ENCODE data around the gene TBX1.
"Not testable (repeated sequence)": the region's sequence is repeated elsewhere in the genome, so short reads cannot be mapped to it uniquely, and the experiment has no call there.

The TBX1 gene

DNA sequence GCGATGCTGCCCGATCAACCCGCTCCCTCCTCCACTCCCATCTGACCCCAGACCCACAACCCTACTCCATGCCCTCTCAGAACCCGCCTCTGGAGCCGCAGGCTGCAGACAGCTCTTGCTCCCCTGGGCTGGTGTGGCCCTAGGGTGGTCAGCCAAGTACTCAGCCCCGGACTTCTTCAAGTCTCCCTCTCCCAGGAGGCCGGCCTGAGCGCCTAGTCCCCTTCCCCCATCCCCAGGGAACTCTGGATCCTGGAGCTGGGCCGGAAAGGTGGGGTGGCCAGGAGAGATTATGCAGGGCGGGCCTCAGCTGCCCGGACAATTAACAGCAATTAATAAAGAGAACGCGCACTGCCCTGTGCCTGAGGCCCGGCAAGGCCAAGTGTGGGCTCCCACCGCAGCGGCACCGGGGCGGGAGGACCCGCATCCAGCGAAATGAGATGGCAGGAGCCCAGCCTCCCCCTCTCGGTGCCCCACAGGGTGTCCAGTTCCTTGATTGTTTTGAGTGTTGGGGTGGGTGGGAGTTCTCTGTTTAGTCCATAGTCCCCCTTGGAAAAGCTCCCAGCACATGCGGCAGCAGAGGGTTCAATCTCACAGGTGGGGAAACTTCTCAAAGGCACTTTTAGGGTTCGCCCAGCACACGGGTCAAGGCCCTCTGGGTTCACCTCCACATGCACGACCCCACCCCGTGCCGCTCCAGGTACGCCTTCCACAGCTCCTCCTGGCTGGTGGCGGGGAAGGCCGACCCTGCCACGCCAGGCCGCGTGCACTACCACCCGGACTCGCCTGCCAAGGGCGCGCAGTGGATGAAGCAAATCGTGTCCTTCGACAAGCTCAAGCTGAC is 3.1 kb downstream of the TBX1 start:
- DNase-seq (ENCODE audit: low read depth in 2 of 3, low spot score in 2 of 3): no peak

DNA sequence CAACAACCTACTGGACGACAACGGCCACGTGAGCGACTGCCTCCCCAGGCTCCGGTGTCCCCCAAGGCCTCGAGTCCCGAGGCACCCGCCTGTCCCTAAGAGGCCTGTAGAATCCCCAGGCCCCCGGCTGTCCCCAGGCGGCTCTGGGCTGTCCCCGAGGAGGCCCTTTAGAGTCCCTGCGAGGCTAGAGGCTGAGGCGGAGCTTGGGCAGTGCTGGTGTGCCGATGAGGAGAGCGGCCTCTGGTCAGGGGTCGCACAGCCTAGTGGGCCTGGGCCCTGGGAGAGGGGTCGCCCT is 3.7 kb downstream of the TBX1 start:
- DNase-seq (ENCODE audit: low read depth in 2 of 3, low spot score in 2 of 3): no peak

DNA sequence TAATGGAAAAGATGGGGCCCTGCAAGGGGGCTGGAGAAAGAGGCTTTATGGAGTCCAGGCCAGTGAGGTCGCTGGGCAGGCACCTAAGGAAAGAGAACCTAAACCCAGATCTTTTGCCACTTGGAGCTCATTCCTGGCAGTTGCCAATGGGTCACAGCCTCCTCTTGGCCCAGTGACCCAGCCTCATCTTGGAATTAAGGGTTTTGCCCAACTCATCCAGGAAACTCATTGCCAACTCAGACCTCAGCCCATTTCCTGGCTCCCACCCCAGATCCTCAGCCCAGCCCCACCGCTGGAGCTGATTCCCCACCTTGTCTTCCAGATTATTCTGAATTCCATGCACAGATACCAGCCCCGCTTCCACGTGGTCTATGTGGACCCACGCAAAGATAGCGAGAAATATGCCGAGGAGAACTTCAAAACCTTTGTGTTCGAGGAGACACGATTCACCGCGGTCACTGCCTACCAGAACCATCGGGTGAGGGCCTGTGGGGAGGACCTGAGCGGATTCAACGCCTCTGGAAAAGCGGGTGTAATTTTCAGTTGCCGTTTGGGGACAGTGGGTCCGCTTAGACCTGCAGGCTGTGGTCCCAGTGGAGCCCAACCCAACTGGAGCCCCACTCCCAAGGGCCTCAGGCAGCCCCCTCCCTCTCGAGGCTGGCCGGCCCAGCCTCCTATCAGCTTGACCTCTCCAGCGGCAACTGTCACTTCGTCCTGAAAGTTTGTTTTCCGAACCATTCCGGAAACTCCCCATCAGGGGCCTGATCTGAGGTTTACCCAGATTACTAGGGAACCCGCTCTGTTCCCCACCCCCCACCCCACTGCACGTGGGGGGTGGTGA is 4.3 kb downstream of the TBX1 start:
- DNase-seq (ENCODE audit: low read depth in 2 of 3, low spot score in 2 of 3): no peak

DNA sequence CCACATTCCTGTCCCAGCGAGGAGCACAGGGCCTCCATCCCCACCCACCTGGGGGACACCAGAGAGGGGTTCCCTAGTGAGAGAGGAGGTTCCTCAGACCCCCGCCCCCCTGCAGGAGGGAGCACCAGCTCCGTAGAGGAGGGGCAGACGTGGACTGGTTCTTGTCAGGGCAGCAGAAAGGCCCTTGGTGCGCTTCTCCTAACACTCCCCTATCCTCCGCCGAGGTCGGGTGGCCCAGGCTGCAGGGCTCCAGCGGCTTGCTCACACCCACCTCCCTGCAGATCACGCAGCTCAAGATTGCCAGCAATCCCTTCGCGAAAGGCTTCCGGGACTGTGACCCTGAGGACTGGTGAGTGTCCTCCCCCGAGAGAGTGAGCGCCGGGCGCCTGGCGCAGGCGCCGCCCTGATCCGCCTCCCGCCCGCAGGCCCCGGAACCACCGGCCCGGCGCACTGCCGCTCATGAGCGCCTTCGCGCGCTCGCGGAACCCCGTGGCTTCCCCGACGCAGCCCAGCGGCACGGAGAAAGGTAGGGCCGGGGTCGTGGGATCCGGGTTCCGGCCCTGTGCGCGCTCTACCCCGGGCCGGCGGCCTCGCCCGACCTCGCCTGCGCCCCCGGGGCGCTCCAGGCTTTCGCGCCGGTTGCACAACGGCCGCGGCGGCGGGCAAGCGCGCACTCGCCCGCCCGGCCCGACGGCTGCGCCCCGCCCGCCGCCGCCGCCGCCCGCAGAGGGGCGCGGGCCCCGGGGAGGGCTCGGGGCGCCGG is 5.1 kb downstream of the TBX1 start:
- no peak for DNase-seq (ENCODE audit: low read depth in 2 of 3, low spot score in 2 of 3)

DNA sequence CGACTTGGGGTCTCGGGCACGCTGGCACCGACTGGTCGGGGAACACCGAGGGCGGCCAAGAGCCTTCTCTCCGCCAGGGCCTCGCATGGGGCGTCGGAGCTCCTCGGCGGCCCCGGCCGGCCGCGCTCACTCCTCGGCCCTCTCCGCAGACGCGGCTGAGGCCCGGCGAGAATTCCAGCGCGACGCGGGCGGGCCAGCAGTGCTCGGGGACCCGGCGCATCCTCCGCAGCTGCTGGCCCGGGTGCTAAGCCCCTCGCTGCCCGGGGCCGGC is 5.6 kb downstream of the TBX1 start:
- DNase-seq (ENCODE audit: low read depth in 2 of 3, low spot score in 2 of 3): no peak

DNA sequence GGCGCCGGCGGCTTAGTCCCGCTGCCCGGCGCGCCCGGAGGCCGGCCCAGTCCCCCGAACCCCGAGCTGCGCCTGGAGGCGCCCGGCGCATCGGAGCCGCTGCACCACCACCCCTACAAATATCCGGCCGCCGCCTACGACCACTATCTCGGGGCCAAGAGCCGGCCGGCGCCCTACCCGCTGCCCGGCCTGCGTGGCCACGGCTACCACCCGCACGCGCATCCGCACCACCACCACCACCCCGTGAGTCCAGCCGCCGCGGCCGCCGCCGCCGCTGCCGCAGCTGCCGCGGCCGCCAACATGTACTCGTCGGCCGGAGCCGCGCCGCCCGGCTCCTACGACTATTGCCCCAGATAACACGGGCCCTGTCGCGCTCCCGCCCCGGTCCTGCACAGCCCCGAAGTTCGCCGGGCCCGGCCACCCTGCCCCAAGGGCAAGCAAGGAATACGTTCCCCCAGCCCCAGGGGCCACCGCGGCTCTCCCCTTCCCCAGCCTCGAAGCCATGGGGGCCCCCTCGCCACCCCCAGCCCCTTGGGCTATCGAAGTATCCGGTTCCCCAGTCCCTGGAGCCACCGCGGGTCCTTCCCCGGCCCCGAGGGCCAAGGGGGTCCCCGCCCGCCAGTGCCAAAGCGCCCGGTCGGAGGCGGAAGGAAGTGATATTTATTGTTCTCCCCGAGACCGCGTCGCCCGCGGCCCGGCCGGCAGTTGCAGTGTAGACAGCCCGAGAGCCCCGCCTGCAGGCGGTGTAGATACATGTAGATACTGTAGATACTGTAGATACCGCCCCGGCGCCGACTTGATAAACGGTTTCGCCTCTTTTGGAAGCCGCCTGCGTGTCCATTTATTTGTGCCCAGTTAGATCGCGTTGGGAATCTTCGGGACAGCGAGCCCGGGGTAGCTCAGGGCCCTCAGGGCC is 6.2 kb downstream of the TBX1 start:
- peak in 2 of 3 experiments; percentile 18 to 30 for DNase-seq (ENCODE audit: low read depth in 2 of 3, low spot score in 2 of 3)

DNA sequence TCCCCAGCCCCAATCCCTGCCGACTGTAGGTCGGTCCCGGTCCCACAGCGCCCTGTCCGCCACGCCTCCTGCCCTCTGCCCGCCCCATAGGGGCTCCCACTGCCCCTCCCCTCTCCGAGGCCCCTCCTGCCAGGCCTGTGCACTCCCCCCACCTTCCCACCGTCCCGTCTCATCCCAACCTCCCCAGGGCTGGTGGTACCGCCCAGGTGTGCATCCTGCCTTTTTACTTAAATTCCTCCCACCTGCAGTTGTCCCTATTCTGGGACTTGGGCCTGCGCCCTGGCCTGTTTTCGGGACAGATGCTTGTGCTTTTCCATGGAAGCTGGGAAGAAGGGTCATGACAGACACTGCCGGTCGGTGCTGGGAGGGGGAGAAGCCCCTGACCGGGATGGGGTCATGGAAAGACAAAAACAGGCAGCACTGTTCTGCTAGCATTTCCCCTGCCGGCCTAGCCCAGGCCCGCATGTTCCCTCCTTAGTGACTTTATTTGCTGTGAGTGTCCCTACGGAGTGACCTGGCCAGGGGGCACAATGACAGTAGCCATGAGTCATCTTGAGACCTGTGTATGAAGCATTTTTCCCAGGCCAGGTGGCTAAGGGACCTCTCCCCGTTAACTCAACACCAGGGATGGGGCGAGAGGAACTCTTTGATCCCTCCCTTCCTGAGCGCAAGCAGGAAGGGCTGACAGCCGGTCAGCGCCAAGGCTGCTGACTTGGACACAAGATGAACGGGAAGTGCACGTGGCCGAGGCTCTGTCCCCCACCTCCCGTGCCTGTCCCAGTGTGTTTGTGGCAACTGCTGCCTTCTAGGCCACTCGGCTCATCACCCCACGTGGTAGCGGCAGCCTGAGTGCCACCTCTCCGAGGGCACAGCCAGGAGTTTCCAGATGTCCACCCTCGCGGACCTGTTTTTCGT is 7.1 kb downstream of the TBX1 start:
- no peak for DNase-seq (ENCODE audit: low read depth in 2 of 3, low spot score in 2 of 3)

DNA sequence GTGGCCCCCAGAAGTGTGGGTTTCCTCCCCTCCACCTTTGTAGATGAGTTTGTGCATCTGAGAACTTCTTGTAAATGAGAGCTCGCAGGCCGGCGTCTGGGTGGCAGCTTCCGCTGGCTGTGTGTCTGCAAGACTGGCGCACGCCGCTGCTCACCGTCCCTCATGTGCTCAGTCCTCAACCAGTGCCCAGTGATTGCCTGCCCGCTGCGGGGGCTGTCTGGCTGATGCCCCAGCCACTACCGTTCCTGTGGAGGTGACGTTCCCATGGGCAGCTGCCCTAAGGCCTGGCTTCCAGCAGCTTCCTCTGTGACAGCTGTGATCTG is 8.8 kb downstream of the TBX1 start:
- no peak for DNase-seq (ENCODE audit: low read depth in 2 of 3, low spot score in 2 of 3)

DNA sequence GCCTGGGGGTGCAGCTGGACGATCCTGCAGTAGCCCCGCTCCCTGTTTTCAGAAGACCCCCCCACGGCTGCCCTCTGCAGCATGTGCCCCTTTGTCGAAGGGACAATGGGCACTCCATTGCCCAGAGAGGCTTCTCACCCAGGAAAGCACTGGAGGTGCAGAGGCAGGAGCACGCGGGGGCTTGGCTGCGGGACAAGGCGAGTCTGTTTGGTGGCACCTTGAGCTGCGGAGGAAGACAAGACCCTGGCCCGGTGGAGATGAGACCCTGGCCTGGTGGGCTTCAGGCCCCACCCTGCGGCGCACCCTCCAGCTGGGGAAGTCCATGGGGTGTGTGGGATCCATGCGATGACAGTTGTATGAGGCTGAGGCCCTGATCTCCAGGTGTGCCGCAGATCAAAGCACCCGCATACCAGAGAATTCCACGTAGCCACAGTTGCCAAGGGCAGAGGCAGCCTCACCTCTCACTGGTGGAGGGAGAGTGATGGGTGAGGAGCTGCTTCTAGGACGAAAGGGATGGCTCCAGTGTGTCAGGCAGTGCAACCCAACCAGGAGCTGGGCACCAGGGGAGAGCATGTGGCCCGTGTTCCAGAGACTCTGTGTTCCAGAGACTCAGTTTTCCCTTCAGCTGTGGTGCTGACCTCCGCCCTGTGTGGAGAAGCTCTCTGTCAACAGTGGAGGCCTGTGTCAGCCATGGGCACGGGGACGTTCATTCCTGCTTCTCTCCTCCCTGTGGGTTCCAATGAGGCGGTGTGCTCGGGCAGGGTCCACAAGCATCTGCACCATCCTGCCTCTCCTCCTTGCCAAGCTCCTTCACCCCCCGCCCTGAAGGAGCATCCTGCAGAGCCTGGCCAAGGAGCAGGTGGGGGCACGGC is 10.0 kb downstream of the TBX1 start:
- DNase-seq (ENCODE audit: low read depth in 2 of 3, low spot score in 2 of 3): no peak

DNA sequence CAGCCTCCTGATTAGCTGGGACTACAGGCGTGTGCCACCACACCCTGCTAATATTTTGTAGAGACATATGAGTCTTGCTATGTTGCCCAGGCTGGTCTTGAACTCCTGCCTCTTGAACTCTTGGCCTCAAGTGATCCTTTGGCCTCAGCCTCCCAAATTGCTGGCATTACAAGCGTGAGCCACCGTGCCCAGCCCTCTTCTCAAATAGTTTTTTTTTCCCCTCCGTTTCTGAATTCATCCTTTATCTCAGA is 11.8 kb downstream of the TBX1 start:
- DNase-seq (ENCODE audit: low read depth in 2 of 3, low spot score in 2 of 3): no peak

DNA sequence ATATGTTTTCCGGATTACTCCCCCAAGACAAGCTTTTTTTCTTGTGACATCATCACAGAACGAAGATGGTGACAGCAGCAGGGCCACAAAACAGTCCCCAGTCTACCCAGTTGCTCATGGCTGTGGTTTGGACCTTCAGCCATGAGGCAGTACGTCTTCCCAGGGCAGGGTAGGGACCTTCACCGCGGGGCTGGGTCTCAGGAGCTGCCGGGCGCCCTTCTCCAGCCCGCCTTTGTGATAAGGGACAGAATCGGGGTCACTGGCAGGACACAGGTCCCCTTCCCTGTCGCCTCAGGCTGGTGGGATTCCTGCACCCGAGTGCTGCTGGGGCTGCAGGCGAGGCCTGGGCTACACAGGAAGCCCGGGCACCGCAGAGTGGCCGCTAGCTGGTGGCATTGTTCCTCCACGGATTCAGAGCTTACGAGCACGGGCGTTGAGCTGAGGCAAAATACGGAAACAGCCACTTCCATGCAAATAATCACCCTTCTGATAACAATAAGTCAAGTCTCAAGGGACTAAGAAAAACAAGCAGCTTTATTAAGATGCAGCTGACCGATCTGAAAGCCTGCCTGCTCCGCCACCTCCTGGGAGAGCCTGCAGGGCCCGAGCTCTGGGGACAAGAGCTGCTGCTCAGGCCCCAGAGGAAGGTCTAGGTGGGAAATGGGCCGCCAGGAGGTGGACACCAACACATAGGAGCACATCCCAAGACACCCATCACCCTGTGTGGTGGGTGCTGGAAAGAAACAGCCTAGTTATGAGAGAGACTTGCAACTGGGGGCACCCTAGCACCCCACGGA is 12.3 kb downstream of the TBX1 start:
- DNase-seq (ENCODE audit: low read depth in 2 of 3, low spot score in 2 of 3): no peak

DNA sequence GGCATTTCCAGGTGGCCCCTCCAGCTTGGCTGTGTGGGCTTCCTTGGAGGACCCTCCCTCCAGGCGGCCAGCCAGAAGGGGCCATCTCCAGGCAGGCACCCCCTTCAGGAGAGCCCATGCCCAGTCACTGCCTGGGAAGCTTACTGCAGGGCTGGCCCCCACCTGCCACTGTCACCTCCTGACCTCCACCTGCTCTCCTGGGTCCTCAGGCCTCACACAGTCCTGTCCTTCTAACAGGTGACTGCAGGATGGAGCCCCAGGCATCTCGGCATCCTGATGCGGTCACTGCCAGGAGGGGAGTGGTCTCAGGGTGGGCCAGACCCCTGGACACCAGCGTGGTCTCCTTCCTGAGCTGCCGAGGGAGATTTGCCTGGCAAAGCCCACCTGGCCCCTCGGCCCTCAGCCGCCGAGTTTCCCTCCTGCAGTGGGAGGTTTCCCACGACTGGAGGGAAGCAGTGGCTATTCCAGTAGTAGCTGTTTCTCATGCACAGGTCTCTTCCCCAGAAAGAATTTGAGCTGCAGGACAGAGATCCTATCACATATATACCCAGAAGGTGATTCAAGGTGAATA is 13.0 kb downstream of the TBX1 start:
- no peak for DNase-seq (ENCODE audit: low read depth in 2 of 3, low spot score in 2 of 3)

DNA sequence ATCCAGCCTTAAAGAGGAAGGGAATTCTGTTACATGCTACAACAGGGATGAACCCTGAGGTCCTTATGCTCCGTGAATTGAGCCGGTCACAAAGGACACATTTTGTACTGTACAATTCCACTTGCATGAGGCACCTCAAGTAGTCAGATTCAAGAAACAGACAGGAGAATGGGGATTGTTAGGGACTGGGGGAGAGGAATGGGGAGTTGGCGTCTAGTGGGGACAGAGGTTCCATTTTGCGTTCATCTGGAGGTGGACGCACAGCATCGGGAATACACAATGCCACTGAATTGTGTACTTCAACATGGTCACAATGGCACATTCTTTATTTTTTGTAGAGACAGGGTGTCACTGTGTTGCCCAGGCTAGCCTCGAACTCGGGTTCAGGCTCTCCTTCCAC is 14.1 kb downstream of the TBX1 start:
- no peak for DNase-seq (ENCODE audit: low read depth in 2 of 3, low spot score in 2 of 3)

DNA sequence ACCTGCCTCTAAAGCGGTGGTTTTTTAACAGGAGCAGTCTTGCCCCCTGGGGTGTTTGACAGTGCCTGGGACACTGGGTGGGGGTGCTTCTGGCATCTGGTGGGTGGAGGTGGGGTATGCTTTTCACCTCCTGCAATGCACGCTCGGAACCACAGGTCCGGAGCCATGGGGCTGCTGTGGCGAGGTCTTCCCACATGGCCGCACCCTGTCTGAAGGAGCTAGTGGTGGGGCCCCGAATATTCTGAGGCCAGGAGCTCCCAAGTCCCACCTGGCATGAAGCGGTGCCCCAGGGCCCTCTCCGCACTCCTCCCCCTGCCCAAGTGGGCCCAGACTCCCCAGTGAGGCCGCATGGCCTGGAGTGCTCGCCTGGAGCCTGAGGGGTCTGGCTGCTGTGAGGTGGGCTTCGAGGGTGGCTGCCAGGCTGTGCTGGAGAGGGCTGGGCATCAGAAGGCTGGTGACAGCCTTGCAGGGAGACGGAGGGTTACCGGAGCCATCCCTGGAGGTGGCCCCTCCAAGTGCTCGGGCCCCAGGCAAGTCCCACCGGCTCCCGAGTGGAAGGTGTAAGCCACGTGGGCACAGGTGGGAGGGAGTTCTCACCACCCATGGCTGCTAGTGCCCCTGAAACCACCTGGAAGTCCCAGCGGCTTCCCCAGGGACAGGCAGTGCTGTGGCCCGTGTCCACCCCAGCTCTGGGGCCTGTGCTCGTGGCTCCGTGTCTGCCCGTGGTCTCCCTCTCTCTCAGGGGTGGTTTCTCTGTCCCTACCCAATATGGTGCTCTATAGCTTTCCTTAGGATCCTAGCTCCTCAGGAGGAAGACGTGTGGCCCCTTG is 15.1 kb downstream of the TBX1 start:
- no peak for DNase-seq (ENCODE audit: low read depth in 2 of 3, low spot score in 2 of 3)

DNA sequence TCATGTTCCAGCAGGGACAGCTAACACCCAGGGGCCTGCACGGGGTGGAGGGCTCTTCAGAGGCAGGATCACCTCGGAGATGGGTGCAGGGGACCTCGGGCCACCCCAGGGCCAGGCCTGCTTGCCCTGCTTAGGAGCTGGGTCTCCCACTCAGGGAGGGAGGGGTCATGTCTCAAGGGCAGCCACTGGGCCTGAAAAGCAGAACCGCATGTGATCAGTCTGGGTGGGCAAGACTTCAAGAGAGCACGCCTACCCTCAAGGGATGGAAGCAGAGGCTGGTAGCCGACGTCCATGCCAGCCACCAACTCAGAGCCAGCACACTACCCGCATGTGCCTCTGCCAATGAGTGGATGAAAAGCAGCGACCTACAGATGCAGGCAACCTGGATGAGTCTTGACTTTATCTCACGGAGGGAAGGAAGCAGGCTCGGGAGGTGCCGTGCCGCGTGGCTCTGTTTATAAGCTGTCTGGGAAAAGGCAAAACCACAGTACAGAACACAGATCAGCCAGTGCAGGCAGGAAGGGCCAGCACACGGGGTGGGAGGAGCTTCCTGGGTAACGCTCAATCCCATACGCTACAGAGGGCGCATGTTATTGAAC is 16.0 kb downstream of the TBX1 start:
- no peak for DNase-seq (ENCODE audit: low read depth in 2 of 3, low spot score in 2 of 3)

DNA sequence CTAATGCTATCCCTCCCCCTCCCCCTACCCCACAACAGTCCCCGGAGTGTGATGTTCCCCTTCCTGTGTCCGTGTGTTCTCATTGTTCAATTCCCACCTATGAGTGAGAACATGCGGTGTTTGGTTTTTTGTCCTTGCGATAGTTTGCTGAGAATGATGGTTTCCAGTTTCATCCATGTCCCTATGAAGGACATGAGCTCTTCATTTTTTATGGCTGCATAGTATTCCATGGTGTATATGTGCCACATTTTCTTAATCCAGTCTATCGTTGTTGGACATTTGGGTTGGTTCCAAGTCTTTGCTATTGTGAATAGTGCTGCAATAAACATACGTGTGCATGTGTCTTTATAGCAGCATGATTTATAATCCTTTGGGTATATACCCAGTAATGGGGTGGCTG is 16.6 kb downstream of the TBX1 start:
- not testable (repeated sequence) for DNase-seq (ENCODE audit: low read depth in 2 of 3, low spot score in 2 of 3)

DNA sequence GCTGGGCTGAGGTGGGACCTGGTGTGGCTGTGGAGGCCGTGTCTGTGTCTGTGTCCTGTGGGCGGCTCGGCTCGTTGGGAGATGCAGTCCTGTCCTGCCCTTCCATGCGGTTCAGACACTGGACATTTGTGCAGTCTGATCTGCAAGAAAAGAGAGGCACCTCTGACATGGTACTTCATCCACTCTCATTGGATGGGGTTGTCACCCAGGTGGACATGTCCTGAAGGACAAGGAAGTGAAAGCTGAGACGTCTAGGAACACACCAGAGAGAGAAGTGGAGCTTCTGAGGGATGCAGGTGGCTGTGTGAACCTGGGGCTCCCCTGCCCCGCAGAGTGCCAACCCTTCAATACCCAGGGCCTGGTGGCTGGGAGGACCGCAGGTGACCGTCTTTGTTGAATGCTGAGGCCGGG is 18.4 kb downstream of the TBX1 start:
- DNase-seq (ENCODE audit: low read depth in 2 of 3, low spot score in 2 of 3): no peak
